Activated CD8-positive, alpha-beta memory T cell treated with anti-CD3 and anti-CD28 coated beads for 36 hours (primary cell): ENCODE results near the gene GGT6. TPM values are rescaled to one million over a fixed set of nuclear protein-coding genes. Genes with fewer than 3 reads are reported as not detected.

Experiments
- CTCF ChIA-PET: fragments of 350-600 bp; sonication (Branson Sonifier 250); formaldehyde crosslinking; loops from one replicate; lab custom pipeline; 2021; ENCODE audit warnings: antibody characterized with exemption; lab: Charles Lee
- POLR2A ChIA-PET: fragments of 350-600 bp; sonication (Branson Sonifier 250); formaldehyde crosslinking; loops from one replicate; lab custom pipeline; 2021; ENCODE audit warnings: antibody characterized with exemption; lab: Charles Lee
- total RNA-seq, 2 experiments: library from RNA; stranded (reverse); gene quantifications; one replicate each; pipeline ENCODE4 v1.2.3, GENCODE V29; 2021

The GGT6 gene
- total RNA-seq, 2 experiments from 2014 or later: not detected

GRCh38 chr17:4538236-4539002 is 22.0 kb downstream of the GGT6 start:
- ChIA-PET POLR2A (interaction anchor here (0.6 to 1.3 kb wide), 2 partner anchors 11 to 26 kb away, joined by 5 to 7 read pairs; no protein-coding TSS in a partner anchor), CTCF (interaction anchor here (0.5 to 2.8 kb wide), 3 partner anchors 28 to 227 kb away, joined by 3 to 6 read pairs (median 4); no protein-coding TSS in a partner anchor)

DNA sequence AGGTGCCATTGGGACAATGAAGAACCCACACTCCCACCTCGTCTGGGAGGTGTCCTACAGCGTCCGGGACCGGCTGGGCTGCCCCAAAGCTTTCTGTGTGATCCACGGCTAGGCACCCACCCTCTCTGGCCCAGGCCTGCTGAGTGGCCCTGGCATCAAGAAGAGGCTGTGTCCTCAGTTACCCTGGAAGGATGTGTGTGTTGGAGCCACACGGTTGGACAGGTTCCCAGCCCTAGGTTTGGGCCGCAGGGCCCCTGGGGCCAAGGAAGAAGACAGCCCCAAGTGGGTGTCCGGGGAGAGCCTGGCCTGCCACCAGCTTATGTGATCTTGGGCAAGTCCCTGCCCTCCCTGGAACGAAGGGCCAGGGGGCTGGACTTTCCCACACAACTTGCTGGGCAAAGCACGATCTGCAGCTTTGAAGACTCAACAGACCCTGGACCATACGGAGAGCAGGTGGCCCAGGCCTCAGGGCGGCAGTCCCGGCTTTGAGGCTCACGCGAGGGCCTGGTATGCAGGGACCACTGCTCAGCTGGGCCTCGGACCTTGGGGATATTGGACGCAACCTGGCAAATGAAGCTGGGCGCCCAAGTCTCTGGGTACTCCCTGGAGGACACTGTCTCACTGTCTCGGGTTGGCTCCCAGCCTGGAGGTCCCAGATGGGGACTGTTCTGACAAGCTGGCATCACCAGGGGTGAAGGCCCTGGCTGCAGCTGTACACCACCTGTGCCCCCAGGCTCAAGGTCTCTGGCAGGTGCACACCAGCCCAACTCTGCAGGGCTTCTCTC is 22.7 kb downstream of the GGT6 start:
- CTCF ChIA-PET: interaction anchor here (0.5 kb wide), 1 partner anchor 107 kb away, joined by 4 read pairs; no protein-coding TSS in a partner anchor
- POLR2A ChIA-PET: interaction anchor here (0.6 to 1.3 kb wide), 2 partner anchors 12 to 27 kb away, joined by 5 to 7 read pairs; no protein-coding TSS in a partner anchor

- ChIA-PET POLR2A (interaction anchor here (1.3 kb wide), 1 partner anchor 12 kb away, joined by 7 read pairs; no protein-coding TSS in a partner anchor), CTCF (no interaction called here)
Measured at GRCh38 chr17:4536742-4537411, 23.5 kb downstream of the GGT6 start.

- ChIA-PET CTCF (no interaction called here), POLR2A (no interaction called here)
Measured at GRCh38 chr17:4536259-4536741, 24.1 kb downstream of the GGT6 start.

DNA sequence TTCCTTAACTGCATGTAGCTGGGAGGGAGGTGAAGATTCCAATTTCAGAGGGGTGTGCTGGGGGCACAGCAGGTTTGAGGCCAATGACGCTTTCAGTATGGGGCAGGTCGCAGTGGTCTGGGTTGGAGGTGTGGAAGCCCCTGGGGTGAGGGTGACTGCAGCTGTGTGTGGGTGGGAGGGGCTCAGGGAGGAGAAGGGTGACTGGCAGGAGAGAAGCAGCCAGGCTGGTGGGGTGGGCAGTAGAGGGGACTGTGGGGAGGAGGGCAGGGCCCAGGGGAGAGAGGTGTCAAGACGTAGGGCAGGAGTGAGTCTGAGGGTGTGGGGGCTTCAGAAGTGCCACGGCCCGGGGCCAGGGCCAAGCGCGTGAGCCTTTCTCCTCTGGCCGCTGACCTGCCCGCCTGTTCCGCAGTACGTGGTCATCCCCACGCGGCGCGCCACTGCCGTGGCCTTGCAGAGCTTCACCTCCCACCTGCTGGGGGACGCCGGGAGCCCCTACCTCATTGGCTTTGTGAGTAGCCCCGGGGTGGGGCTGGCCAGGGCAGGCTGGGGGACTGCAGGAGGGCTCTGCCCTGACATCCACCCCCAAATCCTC is 24.6 kb downstream of the GGT6 start:
- POLR2A ChIA-PET: no interaction called here
- CTCF ChIA-PET: no interaction called here

DNA sequence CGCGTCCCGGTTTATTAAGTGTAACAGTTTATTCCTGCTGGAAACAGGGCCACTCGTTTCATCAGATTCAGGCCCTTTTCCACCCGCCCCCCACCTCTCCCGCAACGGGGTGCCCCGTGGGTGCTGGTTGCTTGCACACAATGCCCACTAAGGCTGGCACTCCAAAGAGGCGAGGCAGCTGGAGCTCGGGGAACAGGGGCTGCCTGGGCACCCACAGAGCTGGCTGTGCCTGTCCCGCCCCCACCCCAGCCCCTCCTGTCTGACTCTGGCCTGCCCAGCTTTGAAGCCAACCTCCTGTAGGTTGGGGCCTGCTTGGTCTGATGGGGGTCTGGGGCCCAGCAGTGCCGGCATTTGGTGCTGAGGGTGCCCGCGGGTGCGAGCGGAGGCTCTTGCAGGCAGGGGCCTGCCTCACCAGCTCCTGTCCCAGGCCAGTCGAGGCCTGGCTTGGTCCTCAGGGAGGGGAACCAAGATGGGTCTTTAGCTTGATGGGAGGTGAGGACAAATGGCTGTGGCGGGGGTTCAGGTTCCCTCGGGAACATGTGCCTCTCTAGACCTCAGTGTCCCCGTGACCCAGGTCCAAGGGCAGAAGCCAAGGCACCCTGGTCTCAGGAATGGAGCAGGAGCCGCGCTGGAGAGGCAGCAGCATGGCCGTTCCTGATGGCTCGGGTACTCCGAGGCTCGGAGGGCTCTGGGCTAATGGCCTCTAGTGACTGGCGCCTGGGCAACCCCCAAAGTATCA is 25.3 kb downstream of the GGT6 start:
- ChIA-PET POLR2A (no interaction called here), CTCF (no interaction called here)

DNA sequence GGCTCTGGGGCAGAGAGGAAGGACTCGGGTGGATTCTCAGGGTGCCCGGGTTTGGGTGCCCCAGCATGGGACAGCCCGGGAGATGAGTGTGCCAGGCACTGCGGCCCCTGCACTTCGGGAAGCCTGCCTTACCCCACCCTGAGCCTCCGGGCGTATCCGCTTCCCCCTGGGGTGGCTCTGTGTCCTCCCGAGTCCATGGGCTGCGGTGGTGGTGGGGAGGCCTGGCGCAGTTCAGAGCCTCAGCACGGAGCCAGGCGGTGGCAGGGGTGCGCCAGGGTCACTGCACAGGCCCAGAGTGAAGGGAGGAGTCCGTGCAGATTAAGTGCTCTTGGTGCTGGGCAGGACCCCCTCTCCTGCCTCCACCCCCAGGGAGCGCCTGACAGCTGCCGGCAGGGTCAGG is 25.9 kb downstream of the GGT6 start:
- CTCF ChIA-PET: no interaction called here
- POLR2A ChIA-PET: no interaction called here

- ChIA-PET POLR2A (no interaction called here), CTCF (no interaction called here)
Measured at GRCh38 chr17:4533523-4534504, 26.6 kb downstream of the GGT6 start.

- ChIA-PET CTCF (no interaction called here), POLR2A (no interaction called here)
Measured at GRCh38 chr17:4532860-4533522, 27.4 kb downstream of the GGT6 start.

GRCh38 chr17:4531988-4532736 is 28.2 kb downstream of the GGT6 start:
- ChIA-PET POLR2A (no interaction called here), CTCF (no interaction called here)

GRCh38 chr17:4530799-4531730 is 29.3 kb downstream of the GGT6 start:
- ChIA-PET POLR2A (no interaction called here), CTCF (no interaction called here)

- POLR2A ChIA-PET: no interaction called here
Measured at GRCh38 chr17:4529533-4530152, 30.7 kb downstream of the GGT6 start.

GRCh38 chr17:4527566-4528125 is 32.7 kb downstream of the GGT6 start:
- ChIA-PET POLR2A (interaction anchor here (0.7 kb wide), 1 partner anchor 12 kb away, joined by 3 read pairs; no protein-coding TSS in a partner anchor), CTCF (interaction anchor here (1.3 kb wide), 1 partner anchor 17 kb away, joined by 3 read pairs; no protein-coding TSS in a partner anchor)

More at GRCh38 chr17:4529533-4530152, 30.7 kb downstream of the GGT6 start:
- CTCF ChIA-PET: interaction anchor here (0.5 kb wide), 1 partner anchor 530 kb away, joined by 5 read pairs; no protein-coding TSS in a partner anchor

- CTCF ChIA-PET: interaction anchor here (1.3 kb wide), 1 partner anchor 17 kb away, joined by 3 read pairs; no protein-coding TSS in a partner anchor
- POLR2A ChIA-PET: no interaction called here
Measured at GRCh38 chr17:4527134-4527533, 33.2 kb downstream of the GGT6 start.
